ENCODE data around the gene GNLY.

GNLY gene

GRCh38 chr2:85672456-85672855, 21.7 kb upstream of the GNLY start:
- H2AFZ ChIP-seq (ENCODE audit: low read depth, low read length, severe bottlenecking), result no peak overlapping the region
- no peaks in the 10 kb centered on the region for H3K9me3 ChIP-seq (ENCODE audit: insufficient read depth, low read length)
- H3K4me2 ChIP-seq (ENCODE audit: low read depth, low read length, poor library complexity, severe bottlenecking), result no peak overlapping the region
- no peak for TF ChIP-seq EZH2phosphoT487 (conservative IDR thresholded peaks at IDR 0.05; ENCODE audit: low read length)
- TF ChIP-seq CTCF (IDR thresholded peaks at IDR 0.05; ENCODE audit: insufficient read depth, low read length, poor library complexity, severe bottlenecking), result no peak
- no peaks in the 10 kb centered on the region for H4K20me1 ChIP-seq (ENCODE audit: low read depth, low read length)
- no peaks in the 10 kb centered on the region for H3K27me3 ChIP-seq (ENCODE audit: low read length)
- H3K9ac ChIP-seq (ENCODE audit: low read length), result no peak overlapping the region
- no peaks in the 10 kb centered on the region for H3K36me3 ChIP-seq (ENCODE audit: low read length)
- no peak overlapping the region for H3K27ac ChIP-seq (ENCODE audit: low read depth, low read length)
- no peaks in the 10 kb centered on the region for H3K9me2 ChIP-seq (replicated peaks; ENCODE audit: insufficient read depth, low read length)
- no peaks in the 10 kb centered on the region for H3F3A ChIP-seq (ENCODE audit: insufficient read depth)
- no peaks in the 10 kb centered on the region for H3K79me2 ChIP-seq (ENCODE audit: insufficient read depth, low read length)
- H3K4me3 ChIP-seq (ENCODE audit: insufficient read depth, low read length, poor library complexity, severe bottlenecking), result no peak overlapping the region

GRCh38 chr2:85673716-85674375, 20.3 kb upstream of the GNLY start:
- no peak overlapping the region for H2AFZ ChIP-seq (ENCODE audit: low read depth, low read length, severe bottlenecking)
- H3K9ac ChIP-seq (ENCODE audit: low read length), result no peak overlapping the region
- TF ChIP-seq EZH2phosphoT487 (conservative IDR thresholded peaks at IDR 0.05; ENCODE audit: low read length) (no peak), CTCF (IDR thresholded peaks at IDR 0.05; ENCODE audit: insufficient read depth, low read length, poor library complexity, severe bottlenecking) (no peak)
- H3K27me3 ChIP-seq (ENCODE audit: low read length), result no peaks in the 10 kb centered on the region
- H4K20me1 ChIP-seq (ENCODE audit: low read depth, low read length), result no peaks in the 10 kb centered on the region
- no peak overlapping the region for H3K27ac ChIP-seq (ENCODE audit: low read depth, low read length)
- H3K4me3 ChIP-seq (ENCODE audit: insufficient read depth, low read length, poor library complexity, severe bottlenecking), result no peak overlapping the region
- H3K4me2 ChIP-seq (ENCODE audit: low read depth, low read length, poor library complexity, severe bottlenecking), result no peak overlapping the region
- no peaks in the 10 kb centered on the region for H3K36me3 ChIP-seq (ENCODE audit: low read length)
- no peaks in the 10 kb centered on the region for H3F3A ChIP-seq (ENCODE audit: insufficient read depth)
- no peaks in the 10 kb centered on the region for H3K79me2 ChIP-seq (ENCODE audit: insufficient read depth, low read length)
- no peaks in the 10 kb centered on the region for H3K9me2 ChIP-seq (replicated peaks; ENCODE audit: insufficient read depth, low read length)
- H3K9me3 ChIP-seq (ENCODE audit: insufficient read depth, low read length), result no peaks in the 10 kb centered on the region

GRCh38 chr2:85674417-85674816, 19.7 kb upstream of the GNLY start:
- H2AFZ ChIP-seq (ENCODE audit: low read depth, low read length, severe bottlenecking), result no peak overlapping the region
- no peaks in the 10 kb centered on the region for H3K9me3 ChIP-seq (ENCODE audit: insufficient read depth, low read length)
- H3K27ac ChIP-seq (ENCODE audit: low read depth, low read length), result no peak overlapping the region
- no peaks in the 10 kb centered on the region for H3F3A ChIP-seq (ENCODE audit: insufficient read depth)
- H3K4me2 ChIP-seq (ENCODE audit: low read depth, low read length, poor library complexity, severe bottlenecking), result no peak overlapping the region
- H3K36me3 ChIP-seq (ENCODE audit: low read length), result no peaks in the 10 kb centered on the region
- no peaks in the 10 kb centered on the region for H3K79me2 ChIP-seq (ENCODE audit: insufficient read depth, low read length)
- no peak overlapping the region for H3K4me3 ChIP-seq (ENCODE audit: insufficient read depth, low read length, poor library complexity, severe bottlenecking)
- H3K9me2 ChIP-seq (replicated peaks; ENCODE audit: insufficient read depth, low read length), result no peaks in the 10 kb centered on the region
- no peak for TF ChIP-seq EZH2phosphoT487 (conservative IDR thresholded peaks at IDR 0.05; ENCODE audit: low read length)
- no peaks in the 10 kb centered on the region for H3K27me3 ChIP-seq (ENCODE audit: low read length)
- no peak overlapping the region for H3K9ac ChIP-seq (ENCODE audit: low read length)
- no peaks in the 10 kb centered on the region for H4K20me1 ChIP-seq (ENCODE audit: low read depth, low read length)

GRCh38 chr2:85675427-85675826, 18.7 kb upstream of the GNLY start:
- TF ChIP-seq CTCF (IDR thresholded peaks at IDR 0.05; ENCODE audit: insufficient read depth, low read length, poor library complexity, severe bottlenecking), result no peak
- no peak for TF ChIP-seq EZH2phosphoT487 (conservative IDR thresholded peaks at IDR 0.05; ENCODE audit: low read length)
- Histone ChIP-seq H3K27me3 (ENCODE audit: low read length) (no peaks in the 10 kb centered on the region), H3K4me3 (ENCODE audit: insufficient read depth, low read length, poor library complexity, severe bottlenecking) (no peak overlapping the region), H3K4me2 (ENCODE audit: low read depth, low read length, poor library complexity, severe bottlenecking) (no peak overlapping the region), H3K36me3 (ENCODE audit: low read length) (no peaks in the 10 kb centered on the region), H3F3A (ENCODE audit: insufficient read depth) (no peaks in the 10 kb centered on the region), H3K9me3 (ENCODE audit: insufficient read depth, low read length) (no peaks in the 10 kb centered on the region), H3K27ac (ENCODE audit: low read depth, low read length) (no peak overlapping the region), H3K9ac (ENCODE audit: low read length) (no peak overlapping the region), H3K79me2 (ENCODE audit: insufficient read depth, low read length) (no peaks in the 10 kb centered on the region), H4K20me1 (ENCODE audit: low read depth, low read length) (no peaks in the 10 kb centered on the region), H3K9me2 (replicated peaks; ENCODE audit: insufficient read depth, low read length) (no peaks in the 10 kb centered on the region), H2AFZ (ENCODE audit: low read depth, low read length, severe bottlenecking) (no peak overlapping the region)
